Activated CD4-positive, alpha-beta T cell treated with anti-CD3 and anti-CD28 coated beads, Interleukin-2, amount 50 U/mL, for 48 hours (primary cell): ENCODE measurements around the gene TSNAX.
"Not testable (repeated sequence)": the region's sequence is repeated elsewhere in the genome, so short reads cannot be mapped to it uniquely, and the experiment has no call there.

Source experiments
- DNase-seq, 2 experiments: peaks; one replicate each; pipeline ENCODE4 v3.0.0-alpha.2; 2020

The TSNAX gene

GRCh38 chr1:231528172-231529029 lies at the start of gene TSNAX:
Gene TSNAX (plus strand): TSS chr1:231528669. CDS start chr1:231528811, 142 bp downstream.
- DNase-seq: peak; percentile 87 to 90

GRCh38 chr1:231478811-231479210 lies 49.7 kb upstream of the TSNAX start:
- no peak for DNase-seq

GRCh38 chr1:231480008-231480407 lies 48.5 kb upstream of the TSNAX start:
- DNase-seq: no peak

GRCh38 chr1:231481289-231481688 lies 47.2 kb upstream of the TSNAX start:
- DNase-seq: no peak

GRCh38 chr1:231485029-231485784 lies 43.3 kb upstream of the TSNAX start:
- DNase-seq: no peak

- DNase-seq: no peak
Observed at GRCh38 chr1:231487019-231487418, 41.5 kb upstream of the TSNAX start.

- DNase-seq: no peak
Observed at GRCh38 chr1:231487910-231488309, 40.6 kb upstream of the TSNAX start.

GRCh38 chr1:231493421-231494185 lies 34.9 kb upstream of the TSNAX start:
- DNase-seq: no peak

GRCh38 chr1:231494439-231495110 lies 33.9 kb upstream of the TSNAX start:
- no peak for DNase-seq

- DNase-seq: no peak
Observed at GRCh38 chr1:231497629-231498152, 30.8 kb upstream of the TSNAX start.

GRCh38 chr1:231499148-231499763 lies 29.2 kb upstream of the TSNAX start:
- no peak for DNase-seq

GRCh38 chr1:231500666-231501065 lies 27.8 kb upstream of the TSNAX start:
- no peak for DNase-seq

- not testable (repeated sequence) for DNase-seq
Observed at GRCh38 chr1:231503168-231503567, 25.3 kb upstream of the TSNAX start.

GRCh38 chr1:231507476-231508355 lies 20.8 kb upstream of the TSNAX start:
- DNase-seq: peak in 1 of 2 experiments; percentile 5

- DNase-seq: no peak
Observed at GRCh38 chr1:231508497-231508896, 20.0 kb upstream of the TSNAX start.

- no peak for DNase-seq
Observed at GRCh38 chr1:231508941-231509340, 19.5 kb upstream of the TSNAX start.

- DNase-seq: no peak
Observed at GRCh38 chr1:231512147-231512698, 16.2 kb upstream of the TSNAX start.

- DNase-seq: no peak
Observed at GRCh38 chr1:231515748-231516147, 12.7 kb upstream of the TSNAX start.

GRCh38 chr1:231517076-231517475 lies 11.4 kb upstream of the TSNAX start:
- no peak for DNase-seq

GRCh38 chr1:231518485-231519034 lies 9.9 kb upstream of the TSNAX start:
- no peak for DNase-seq
